Glomerular visceral epithelial cell (primary cell): ENCODE results near the gene CHRNA9.
A peak's percentile ranks its signal among the peaks of the same experiment; 100 is the strongest.

Source experiments
- DNase-seq: peaks from one replicate; pipeline ENCODE4 v3.0.0-alpha.2; 2016; ENCODE audit errors: extremely low spot score

CHRNA9 gene

DNA sequence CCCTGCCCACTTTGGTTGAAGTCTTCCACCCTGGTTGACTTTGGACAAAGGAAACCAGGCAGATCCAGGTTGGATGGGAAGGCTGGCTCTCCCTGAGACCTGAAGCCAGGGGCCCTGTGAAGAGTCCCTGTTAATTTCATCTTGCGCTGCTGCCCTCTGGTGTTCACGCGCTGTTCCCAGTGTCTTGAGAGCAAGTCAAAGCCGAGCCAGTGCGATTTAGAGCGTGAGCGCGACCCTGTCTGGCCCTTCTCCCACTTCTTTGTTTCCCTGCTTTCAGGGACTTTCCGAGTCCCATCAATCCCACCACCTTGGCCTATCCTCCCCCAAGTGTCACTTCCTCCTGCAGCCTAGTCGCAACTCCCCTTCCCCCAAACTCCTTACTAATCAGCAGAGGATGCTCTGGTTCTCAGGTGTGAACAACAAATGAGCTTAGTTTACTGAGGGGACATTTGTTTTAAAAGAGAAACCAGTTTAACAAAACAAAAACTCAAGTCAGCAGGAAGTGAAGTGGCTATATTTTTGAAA is 25.8 kb upstream of the CHRNA9 start:
- peak; percentile 84 for DNase-seq

DNA sequence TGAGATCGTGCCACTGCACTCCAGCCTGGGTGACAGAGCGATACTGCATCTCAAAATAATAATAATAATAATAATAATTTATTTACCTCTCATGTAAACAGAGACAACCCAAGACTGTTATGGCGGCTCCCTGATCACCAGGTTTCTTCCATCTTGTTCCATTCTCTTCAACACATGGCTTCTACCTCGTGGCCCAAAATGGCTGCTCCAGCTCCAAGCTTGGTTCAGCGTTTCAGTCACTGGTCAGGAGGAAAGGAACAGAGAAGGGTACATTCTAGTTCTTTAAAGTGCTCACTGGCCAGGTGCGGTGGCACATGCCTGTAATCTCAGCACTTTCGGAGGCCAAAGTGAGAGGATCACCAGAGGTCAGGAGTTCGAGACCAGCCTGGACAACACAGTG is 24.9 kb upstream of the CHRNA9 start:
- DNase-seq = no peak

DNA sequence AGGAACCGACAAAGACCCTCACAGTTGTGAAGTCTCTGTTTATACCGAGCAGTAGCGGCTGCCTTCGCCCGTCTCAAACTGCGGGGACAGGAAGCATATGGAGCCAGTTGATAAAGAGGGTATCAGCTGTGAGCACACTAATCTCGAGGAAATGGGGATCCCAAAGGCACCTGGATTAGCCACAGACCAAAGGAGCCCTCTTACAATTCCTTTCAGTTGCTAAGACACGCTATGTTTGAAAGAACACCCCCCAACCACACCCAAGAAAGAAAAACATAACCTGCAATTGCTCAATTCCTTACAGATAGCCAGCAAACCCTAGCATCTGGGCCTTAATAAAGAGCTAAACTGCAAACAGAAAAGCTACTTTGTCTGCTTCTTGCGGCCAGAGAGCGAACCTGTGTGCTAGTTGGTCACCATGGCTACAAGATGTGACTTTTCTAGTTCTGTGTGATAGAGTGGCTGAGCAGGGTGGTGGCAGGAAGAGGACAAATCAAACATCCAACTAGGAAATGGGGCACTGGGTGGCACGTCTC is 23.3 kb upstream of the CHRNA9 start:
- no peak for DNase-seq

DNA sequence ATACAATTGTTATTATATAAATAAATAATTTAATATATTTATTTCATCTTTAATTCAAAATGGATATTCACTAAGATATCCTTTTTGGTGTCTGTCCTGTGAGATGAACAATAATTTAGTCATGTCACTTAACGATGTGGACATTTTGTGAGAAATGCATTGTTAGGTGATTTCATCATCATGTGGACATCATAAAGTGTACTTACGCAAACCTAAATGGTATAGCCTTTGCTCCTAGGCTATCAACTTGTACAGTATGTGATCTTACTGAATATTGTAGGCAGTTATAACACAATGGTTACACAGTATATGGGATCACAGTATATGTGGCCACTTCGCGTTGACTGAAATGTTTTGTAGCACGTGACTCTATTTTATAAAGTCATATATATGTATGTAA is 20.2 kb upstream of the CHRNA9 start:
- DNase-seq = no peak

DNA sequence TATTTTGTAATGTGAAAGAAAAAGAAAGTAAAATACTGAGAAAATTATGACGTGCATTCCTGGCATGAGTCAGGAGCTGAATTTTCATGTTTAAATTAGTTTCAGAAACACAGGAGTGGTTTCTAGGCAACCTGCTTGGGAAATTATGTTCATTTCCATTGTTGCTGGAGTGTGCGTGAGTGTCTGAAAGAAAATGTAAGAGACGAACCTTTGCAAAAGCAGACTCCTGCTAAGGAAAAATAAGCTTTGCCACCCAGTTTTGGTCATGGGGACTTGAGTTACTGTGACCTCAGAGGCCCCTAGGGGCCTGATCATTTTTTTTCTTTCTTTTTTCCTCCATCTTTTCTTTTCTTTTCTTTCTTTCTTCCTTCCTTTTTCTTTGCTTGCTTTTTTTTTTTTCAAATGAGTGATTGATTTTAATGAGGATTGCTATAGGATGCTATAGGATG is 18.8 kb upstream of the CHRNA9 start:
- peak; percentile 79 for DNase-seq

- DNase-seq = peak; percentile 85
Measured at GRCh38 chr4:40316782-40317635, 18.1 kb upstream of the CHRNA9 start.

DNA sequence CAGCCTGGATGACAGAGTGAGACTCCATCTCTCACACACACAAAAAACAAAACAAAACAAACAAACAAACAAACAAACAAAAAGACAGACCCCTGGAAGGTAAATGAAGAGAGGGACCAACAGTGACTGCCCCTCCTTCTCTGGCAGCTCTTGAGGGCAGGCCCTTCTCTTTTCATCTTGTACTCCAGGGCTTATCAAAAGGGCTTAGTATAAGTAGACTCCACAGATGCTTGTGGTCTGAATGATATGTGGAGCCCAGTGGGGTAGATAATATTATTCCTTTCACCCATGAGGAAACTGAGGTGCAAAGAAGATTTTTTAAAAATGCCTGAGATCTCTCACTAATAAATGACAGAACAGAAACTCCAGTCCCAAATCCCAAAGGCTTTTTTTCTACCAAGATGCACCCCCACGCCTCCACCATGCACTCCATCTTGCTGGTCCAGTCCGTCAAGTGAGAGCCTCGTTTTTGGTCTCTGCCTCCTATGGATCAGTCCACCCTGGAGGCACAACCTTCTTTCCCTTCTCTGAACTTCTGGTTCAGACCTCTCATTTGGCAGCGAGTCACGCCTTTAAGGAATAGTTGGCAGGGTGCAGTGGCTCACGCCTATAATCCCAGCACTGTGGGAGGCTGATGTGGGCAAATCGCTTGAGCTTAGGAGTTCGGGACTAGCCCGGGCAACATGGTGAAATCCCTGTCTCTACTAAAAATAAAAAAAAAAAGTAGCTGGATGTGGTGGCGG is 17.0 kb upstream of the CHRNA9 start:
- no peak for DNase-seq

GRCh38 chr4:40321574-40322275 is 13.4 kb upstream of the CHRNA9 start:
- peak; percentile 29 for DNase-seq

DNA sequence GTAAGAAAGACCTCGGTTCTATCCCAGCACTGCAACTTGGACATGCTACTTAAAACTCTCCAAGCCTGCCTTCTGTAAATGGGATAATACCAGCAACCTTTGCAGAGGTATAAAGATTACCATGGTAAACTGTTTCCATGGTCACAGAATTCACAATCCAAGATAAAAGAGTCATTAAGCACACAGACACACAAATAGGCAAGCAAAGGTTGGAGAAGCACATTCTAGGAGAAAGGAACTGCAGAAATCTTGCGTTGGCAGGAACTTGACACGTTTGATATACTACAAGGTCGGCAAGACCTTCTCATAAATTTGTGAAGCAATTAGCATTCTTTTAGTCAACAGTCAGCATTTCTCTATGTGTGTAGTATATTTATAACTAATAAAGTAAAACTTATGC is 12.3 kb upstream of the CHRNA9 start:
- DNase-seq = no peak

DNA sequence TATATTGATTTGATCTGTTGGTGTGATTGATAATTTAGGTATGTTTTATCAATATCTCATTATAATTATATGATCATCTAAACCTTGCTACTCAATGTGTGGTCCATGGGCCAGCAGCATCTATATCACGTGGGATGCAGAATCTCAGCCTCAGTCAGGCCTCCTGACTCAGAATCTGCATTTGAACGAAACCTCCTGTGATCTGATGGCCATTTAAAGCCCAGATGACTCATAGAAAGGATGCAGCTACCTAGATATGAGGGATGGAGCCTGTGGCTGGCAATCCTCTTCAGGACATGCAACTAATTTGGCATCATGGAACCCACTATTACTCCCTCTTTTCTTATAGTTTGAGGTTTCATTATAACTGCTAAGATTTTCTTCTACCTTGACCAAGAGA is 11.3 kb upstream of the CHRNA9 start:
- no peak for DNase-seq

DNA sequence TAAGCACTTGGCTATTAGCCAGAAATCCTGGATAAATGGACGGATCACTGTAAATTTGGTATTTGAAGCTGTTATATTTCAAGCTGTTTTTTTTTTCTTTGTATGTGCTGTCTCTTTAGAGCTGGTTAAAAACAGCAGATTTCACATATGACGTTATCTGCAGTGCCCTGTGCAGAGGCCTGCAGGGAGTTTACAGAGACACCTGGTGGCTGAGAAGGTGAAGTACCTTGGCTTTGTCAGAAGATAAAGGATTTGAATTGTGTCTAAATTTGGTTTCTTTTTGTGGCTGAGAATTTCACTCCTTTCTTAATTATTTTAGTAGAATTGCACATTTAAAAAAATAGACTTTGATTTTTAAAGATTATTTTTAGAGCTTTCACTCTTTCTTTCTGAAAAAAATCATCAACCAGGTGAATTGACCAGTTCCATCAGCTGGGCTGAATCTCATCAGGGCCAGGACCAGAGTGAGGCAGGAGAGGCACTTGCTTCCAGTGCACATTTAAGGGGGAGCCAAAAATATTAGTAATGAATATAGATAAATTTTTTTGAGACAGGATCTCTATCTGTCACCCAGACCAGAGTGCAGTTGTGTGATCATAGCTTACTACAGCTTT is 9.6 kb upstream of the CHRNA9 start:
- peak; percentile 72 for DNase-seq

DNA sequence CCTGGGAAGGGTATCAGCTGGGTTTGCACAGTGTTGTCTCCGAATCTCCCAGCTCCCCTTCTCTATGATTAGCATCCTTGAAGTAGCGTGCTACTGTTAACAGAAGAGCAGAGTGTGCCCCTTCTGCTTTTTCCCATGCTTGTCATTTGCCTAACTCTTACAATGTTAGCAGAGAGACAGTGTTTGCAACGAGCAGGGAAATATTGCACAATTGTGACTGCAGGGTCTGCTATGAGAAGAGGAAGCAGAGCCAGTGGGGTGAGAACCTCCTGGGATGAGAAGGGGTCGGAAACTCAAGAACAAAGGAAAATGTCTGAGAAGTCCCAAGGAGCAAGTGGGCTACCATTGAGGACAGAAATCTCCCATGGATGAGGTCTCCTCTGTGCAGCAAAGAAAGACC is 7.8 kb upstream of the CHRNA9 start:
- no peak for DNase-seq

DNA sequence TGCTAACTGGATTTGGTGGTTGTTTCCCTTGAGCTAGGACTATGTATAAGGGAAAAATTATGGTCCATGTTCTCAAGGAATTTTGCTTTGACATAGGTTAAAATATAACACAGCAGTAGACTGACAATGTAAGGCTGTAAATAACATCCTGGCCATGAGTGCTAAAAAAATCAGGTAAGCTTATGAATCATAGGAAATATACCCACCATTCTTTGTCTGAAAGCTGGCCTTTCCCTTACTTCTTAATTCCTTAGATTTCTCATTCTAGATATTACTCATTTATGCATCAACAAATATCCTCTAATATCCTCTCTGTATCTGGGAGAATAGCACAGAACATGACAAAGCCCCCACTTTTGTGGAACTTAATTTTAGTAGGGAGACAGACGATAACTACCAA is 6.8 kb upstream of the CHRNA9 start:
- no peak for DNase-seq

- no peak for DNase-seq
Measured at GRCh38 chr4:40329805-40330204, 5.3 kb upstream of the CHRNA9 start.

DNA sequence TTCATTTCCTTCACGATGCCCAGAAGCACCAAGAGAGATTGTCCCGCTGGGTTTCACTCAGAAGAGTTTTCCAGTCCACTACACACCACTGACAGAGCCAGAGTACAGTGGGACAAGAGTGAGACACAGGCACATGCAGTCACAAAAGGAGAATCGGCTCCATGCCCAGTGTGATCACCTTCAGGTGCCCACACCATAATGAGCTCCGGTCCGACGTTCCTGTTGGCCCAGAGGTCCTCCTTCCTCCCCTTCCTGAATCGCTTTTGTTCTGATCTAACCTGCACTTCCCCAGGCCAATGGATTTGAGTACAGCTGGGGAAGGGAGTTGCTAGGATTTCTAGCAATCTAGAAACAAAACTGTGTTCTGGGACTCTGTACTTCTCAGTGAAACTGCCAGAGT is 4.6 kb upstream of the CHRNA9 start:
- DNase-seq = no peak

DNA sequence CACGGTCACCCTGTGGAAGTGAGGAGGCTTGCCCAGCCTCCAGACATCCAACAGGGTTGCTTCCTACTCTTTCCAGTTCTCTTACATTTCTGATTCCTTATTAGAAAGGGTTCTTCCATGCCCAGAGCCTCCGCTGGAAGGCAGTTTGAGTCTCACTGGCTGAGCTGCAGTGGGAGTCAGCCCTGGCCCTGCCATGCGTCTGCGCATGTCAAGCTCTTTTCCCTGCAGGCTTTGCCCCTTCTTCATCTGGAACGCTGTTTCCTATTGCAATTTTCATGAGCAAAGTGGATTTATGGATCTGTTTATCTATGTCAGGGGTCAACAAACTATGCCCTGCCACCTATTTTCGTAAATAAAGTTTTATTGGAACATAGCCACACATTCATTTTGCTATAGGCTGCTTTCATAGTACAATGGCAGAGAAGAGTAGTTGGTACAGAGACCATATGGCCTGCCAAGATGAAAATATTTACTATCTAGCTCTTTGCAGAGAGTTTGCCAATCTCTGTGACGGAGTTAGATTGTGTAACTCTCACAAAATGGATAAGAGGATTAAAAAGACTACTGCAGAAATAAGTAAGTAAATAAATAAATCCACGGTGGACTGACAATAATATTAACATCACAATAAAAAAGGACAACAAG is 3.9 kb upstream of the CHRNA9 start:
- DNase-seq = no peak

DNA sequence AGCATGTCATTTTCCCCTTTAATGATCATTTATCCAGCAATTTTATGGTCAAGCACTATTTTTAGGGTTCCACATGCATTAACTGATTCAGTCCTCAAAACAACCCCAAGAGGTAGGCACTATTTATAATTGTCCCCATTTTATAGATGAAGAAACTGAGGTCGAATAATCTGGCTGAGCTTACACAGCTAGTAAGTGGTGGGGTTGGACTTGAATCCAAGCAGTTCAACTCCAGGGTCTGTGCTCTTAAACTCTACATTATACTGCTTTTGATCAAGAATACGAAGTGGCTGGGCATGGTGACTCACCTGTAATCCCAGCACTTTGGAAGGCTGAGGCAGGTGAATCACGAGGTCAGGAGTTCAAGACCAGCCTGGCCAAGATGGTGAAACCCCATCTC is 3.2 kb upstream of the CHRNA9 start:
- no peak for DNase-seq

DNA sequence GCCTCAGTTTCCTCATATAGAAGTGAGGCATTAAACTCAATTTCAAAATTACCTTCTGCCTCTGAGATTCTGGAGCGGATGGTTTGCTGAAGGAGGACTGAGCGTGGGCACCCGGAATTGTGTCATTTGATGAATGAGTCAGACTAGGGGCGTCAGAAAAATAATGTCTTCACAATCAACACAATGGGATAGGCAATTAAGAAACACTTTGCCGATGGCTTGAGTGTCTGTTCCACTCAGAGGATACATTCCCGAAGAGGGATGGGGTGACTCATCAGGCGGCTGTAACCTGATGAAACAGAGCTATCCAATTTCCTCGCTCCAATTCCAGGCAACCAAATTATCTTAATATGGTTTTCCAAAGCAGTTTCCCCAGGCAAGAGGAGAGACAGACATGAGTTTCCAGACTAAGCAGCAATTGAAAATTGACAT is 1.2 kb upstream of the CHRNA9 start:
- peak; percentile 68 for DNase-seq

GRCh38 chr4:40335525-40335894 is 377 bp downstream of the CHRNA9 start:
- peak; percentile 20 for DNase-seq

GRCh38 chr4:40337051-40337450 is 1.9 kb downstream of the CHRNA9 start:
- peak; percentile 15 for DNase-seq

DNA sequence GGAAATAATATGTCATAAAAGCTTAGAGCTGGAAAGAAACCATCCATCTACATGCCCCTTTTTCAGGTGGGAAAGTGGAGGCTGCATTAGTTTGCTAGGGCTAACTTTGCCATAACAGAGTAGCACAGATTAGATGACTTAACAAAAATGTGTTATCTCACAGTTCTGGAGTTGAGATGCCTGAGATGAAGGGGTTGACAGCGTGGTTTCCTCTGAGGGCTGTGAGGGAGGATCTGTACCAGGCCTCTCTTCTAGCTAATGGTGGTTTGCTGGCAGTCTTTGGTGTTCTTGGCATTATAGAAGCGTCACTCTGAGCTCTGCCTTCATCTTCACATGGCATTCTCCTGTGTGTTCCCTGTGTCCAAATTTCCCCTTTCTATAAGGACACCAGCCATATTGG is 2.4 kb downstream of the CHRNA9 start:
- no peak for DNase-seq
